Kidney (tissue), 22 donors: ENCODE data around the gene ITGA7. TPM values are rescaled to one million over a fixed set of nuclear protein-coding genes. Genes with fewer than 3 reads are reported as not detected.

Source experiments
- DNase-seq, 5 donors: peaks; one replicate each; pipeline ENCODE4 v3.0.0-alpha.2; 2013 to 2020
- FAIRE-seq: peaks from 2 replicates; lab custom pipeline; 2012; peaks lifted over from hg19 to GRCh38; lab: Jason Lieb, UNC
- H3K27ac ChIP-seq, 2 donors: one replicate each; pipeline ENCODE4 v1.7.0; 2013; ENCODE audit warnings: low read depth in 2 of 2, low read length in 2 of 2, inconsistent platforms in 1 of 2
- H3K27me3 ChIP-seq: one replicate; pipeline ENCODE4 v1.7.1; 2013; ENCODE audit warnings: low read length, inconsistent platforms; ENCODE audit not compliant: control insufficient read depth, insufficient read depth
- H3K36me3 ChIP-seq, 3 donors: one replicate each; pipeline versions ENCODE4 v1.7.0 to v1.7.1; 2013; ENCODE audit warnings: low read length in 3 of 3, control low read depth in 1 of 3, inconsistent platforms in 1 of 3; ENCODE audit not compliant: insufficient read depth in 3 of 3, control insufficient read depth in 2 of 3
- H3K4me1 ChIP-seq, 3 donors: one replicate each; pipeline versions ENCODE4 v1.7.0 to v1.7.1; 2013; ENCODE audit warnings: low read length in 3 of 3, inconsistent platforms in 1 of 3, low read depth in 1 of 3; ENCODE audit not compliant: control insufficient read depth in 2 of 3, insufficient read depth in 2 of 3
- H3K4me3 ChIP-seq, 3 donors: one replicate each; pipeline versions ENCODE4 v1.7.0 to v1.8.1; 2013; ENCODE audit warnings: low read length in 3 of 3, control low read depth in 1 of 3, inconsistent platforms in 1 of 3
- H3K9ac ChIP-seq, 3 donors: one replicate each; pipeline versions ENCODE4 v1.7.0 to v1.7.1; 2013; ENCODE audit warnings: low read length in 3 of 3, control low read depth in 1 of 3, inconsistent platforms in 1 of 3
- H3K9me3 ChIP-seq, 3 donors: one replicate each; pipeline versions ENCODE4 v1.7.0 to v1.7.1; 2013; ENCODE audit warnings: low read length in 3 of 3, control low read depth in 1 of 3, inconsistent platforms in 1 of 3; ENCODE audit not compliant: control insufficient read depth in 2 of 3, insufficient read depth in 1 of 3
- intact Hi-C: fragments of 100-400 bp; cut with DNase I; formaldehyde crosslinking; loops from one replicate; pipeline ENCODE4 v1.11.1; 2022
- long read RNA-seq, 10 donors: library from polyadenylated mRNA in 1 of 10; unstranded in 1 of 10; transcript quantifications; one replicate each; pipeline ENCODE4 v2.0.0 and lab custom pipeline, GENCODE V29; 2021 to 2026
- polyA plus RNA-seq: library from polyadenylated mRNA; stranded (reverse); fragments of 350-450 nt; fragmentation: Illumina TruSeq; extraction: RNeasy Lipid Tissue Mini Kit (QIAGEN cat#74804); gene quantifications from one replicate; pipeline ENCODE4 v1.2.3, GENCODE V29; 2014; ENCODE audit warnings: low read depth, low replicate concordance; ENCODE audit not compliant: insufficient read depth
- total RNA-seq: library from RNA; stranded (reverse); fragmentation: NEBNext Ultra II Directional; extraction: Animal tissue kit (Norgen Biotek cat#: 25700); gene quantifications from one replicate; pipeline ENCODE4 v1.2.1, GENCODE V29; 2021
- TF ChIP-seq, protein P1 (sequence below): IDR thresholded peaks from 3 replicates; pipeline ENCODE4 v1.5.1; 2012; ENCODE audit warnings: mild to moderate bottlenecking, moderate library complexity, borderline replicate concordance; ENCODE audit not compliant: insufficient read depth; ENCODE audit errors: extremely low read depth
- donor health status: control.
- donor health status: control.
- donor health status: control.
- donor health status: control.
- donor health status: control.
- donor health status: DM: yes; HTN: yes; CAD: no.
- donor health status: Normal renal cell carcinoma (clear cell type).

The ITGA7 gene, protein sequence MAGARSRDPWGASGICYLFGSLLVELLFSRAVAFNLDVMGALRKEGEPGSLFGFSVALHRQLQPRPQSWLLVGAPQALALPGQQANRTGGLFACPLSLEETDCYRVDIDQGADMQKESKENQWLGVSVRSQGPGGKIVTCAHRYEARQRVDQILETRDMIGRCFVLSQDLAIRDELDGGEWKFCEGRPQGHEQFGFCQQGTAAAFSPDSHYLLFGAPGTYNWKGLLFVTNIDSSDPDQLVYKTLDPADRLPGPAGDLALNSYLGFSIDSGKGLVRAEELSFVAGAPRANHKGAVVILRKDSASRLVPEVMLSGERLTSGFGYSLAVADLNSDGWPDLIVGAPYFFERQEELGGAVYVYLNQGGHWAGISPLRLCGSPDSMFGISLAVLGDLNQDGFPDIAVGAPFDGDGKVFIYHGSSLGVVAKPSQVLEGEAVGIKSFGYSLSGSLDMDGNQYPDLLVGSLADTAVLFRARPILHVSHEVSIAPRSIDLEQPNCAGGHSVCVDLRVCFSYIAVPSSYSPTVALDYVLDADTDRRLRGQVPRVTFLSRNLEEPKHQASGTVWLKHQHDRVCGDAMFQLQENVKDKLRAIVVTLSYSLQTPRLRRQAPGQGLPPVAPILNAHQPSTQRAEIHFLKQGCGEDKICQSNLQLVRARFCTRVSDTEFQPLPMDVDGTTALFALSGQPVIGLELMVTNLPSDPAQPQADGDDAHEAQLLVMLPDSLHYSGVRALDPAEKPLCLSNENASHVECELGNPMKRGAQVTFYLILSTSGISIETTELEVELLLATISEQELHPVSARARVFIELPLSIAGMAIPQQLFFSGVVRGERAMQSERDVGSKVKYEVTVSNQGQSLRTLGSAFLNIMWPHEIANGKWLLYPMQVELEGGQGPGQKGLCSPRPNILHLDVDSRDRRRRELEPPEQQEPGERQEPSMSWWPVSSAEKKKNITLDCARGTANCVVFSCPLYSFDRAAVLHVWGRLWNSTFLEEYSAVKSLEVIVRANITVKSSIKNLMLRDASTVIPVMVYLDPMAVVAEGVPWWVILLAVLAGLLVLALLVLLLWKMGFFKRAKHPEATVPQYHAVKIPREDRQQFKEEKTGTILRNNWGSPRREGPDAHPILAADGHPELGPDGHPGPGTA
- total RNA-seq = 66.3 TPM
- polyA plus RNA-seq = 26.2 TPM
- long read RNA-seq, donor 1 = 0 reads
- long read RNA-seq, donor 2, partial matches to known transcripts = 78 of 311 reads
- long read RNA-seq, donor 2, other reads (novel, unspliced or antisense) = 233 of 311 reads
- long read RNA-seq, donor 3, full-length matches to known transcripts = 2 of 510 reads
- long read RNA-seq, donor 3, partial matches to known transcripts = 123 of 510 reads
- long read RNA-seq, donor 3, other reads (novel, unspliced or antisense) = 385 of 510 reads
- long read RNA-seq, donor 4, partial matches to known transcripts = 361 of 367 reads
- long read RNA-seq, donor 4, other reads (novel, unspliced or antisense) = 5 of 367 reads
- long read RNA-seq, donor 5 = 0 reads
- long read RNA-seq, donor 6 = 0 reads
- long read RNA-seq, donor 7, partial matches to known transcripts = 29 of 49 reads
- long read RNA-seq, donor 7, other reads (novel, unspliced or antisense) = 17 of 49 reads
- long read RNA-seq, donor 8, partial matches to known transcripts = 148 of 459 reads
- long read RNA-seq, donor 8, other reads (novel, unspliced or antisense) = 311 of 459 reads
- long read RNA-seq, donor 9 = 0 reads
- long read RNA-seq, donor 10 = 0 reads

DNA sequence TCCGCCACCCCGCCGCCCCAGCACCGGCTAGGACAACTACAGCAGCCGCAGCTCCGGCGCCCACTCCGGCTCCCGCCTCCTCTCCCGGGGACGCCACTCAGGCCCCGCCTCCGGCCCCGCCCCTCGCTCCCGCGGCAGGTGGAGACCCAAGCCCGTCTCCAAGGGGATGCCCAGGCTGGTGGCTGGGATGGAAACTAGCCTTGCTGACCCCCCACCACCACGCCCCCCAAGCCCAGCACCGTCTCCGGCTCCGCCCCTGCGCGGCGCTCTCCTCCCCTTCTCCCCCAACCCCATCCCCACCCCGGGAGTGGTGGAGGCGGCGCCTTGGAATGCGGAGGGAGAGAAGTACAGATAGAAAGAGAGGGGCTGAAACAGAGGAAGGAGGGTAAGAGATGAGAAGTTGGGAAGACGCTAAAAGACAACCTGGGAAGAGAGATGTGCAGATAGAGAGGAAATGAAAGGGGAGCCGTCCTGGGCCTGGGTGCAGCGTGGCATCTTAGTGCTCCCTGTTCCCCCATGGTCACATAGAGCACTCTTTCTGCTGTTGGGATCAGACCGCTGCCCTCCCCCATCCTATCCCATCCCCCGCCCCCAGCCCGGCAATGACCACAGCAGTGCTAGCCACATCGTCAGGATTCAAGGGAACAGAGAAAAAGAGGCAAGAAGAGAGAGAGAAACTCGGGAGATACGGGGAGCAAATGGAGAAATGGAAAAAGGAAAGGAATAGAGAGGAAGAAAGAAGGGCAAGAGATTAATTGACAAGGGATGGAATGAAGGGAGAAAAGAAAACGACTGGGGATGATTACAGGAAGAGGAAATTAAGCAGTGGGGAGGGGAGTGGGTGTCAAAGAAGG, at the start of gene ITGA7:
Gene ITGA7 (minus strand): TSS at position 64 of the 854 bp plus-strand sequence. CDS start 222 bp downstream, outside the sequence.
- no peaks in the 10 kb centered on the region for H3K27me3 ChIP-seq
- peak within 1 kb of the TSS in 1 of 2 donors; percentile 30 for H3K27ac ChIP-seq
- peaks cover 0 to 10% (median 6%) of the 10 kb centered on the region in 3 donors for H3K4me1 ChIP-seq
- FAIRE-seq (no peak), DNase-seq (peak; percentile 82 to 93 (median 90))
- intact Hi-C loops = no loop called here
- H3K9ac ChIP-seq = peak within 1 kb of the TSS in 1 of 3 donors; percentile 5
- peak within 1 kb of the TSS; percentile 50 to 68 (median 57) for H3K4me3 ChIP-seq
- no peaks in the 10 kb centered on the region for H3K9me3 ChIP-seq
- H3K36me3 ChIP-seq = no peaks in the 10 kb centered on the region
- TF ChIP-seq, protein P1, sequence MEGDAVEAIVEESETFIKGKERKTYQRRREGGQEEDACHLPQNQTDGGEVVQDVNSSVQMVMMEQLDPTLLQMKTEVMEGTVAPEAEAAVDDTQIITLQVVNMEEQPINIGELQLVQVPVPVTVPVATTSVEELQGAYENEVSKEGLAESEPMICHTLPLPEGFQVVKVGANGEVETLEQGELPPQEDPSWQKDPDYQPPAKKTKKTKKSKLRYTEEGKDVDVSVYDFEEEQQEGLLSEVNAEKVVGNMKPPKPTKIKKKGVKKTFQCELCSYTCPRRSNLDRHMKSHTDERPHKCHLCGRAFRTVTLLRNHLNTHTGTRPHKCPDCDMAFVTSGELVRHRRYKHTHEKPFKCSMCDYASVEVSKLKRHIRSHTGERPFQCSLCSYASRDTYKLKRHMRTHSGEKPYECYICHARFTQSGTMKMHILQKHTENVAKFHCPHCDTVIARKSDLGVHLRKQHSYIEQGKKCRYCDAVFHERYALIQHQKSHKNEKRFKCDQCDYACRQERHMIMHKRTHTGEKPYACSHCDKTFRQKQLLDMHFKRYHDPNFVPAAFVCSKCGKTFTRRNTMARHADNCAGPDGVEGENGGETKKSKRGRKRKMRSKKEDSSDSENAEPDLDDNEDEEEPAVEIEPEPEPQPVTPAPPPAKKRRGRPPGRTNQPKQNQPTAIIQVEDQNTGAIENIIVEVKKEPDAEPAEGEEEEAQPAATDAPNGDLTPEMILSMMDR = no peak

DNA sequence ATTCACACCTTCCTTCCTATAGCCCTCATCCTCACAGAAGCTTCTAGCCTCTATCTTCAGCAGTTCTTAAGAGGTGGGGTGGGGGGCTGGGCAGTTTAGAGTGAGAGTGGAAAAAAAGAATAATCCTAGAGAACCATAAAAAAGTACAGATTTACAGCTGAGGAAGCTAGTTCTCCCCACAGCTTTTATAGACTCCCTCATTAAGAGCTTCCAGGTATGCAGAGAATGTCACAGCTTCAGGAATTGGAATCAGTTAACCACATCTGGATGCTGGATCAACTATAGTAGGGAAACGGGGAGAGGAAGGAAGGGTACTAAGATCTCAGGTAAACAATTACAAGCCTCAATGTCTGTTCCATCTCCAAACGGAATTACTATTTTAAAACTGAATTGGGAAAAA, 47.5 kb upstream of the ITGA7 start:
- H3K9me3 ChIP-seq = no peaks in the 10 kb centered on the region
- peaks cover 0 to 2% (median 0%) of the 10 kb centered on the region in 3 donors for H3K4me1 ChIP-seq
- H3K27ac ChIP-seq = no peak overlapping the region
- intact Hi-C loops = no loop called here
- TF ChIP-seq, protein P1 = no peak
- H3K4me3 ChIP-seq = no peak overlapping the region
- peak in 1 of 5 donors; percentile 42 for DNase-seq
- FAIRE-seq = no peak
- no peaks in the 10 kb centered on the region for H3K27me3 ChIP-seq
- peaks cover 12 to 27% (median 22%) of the 10 kb centered on the region in 3 donors for H3K36me3 ChIP-seq
- H3K9ac ChIP-seq = no peak overlapping the region
